ENCODE results near the gene MSI2. TPM values are rescaled to one million over a fixed set of nuclear protein-coding genes. Genes with fewer than 3 reads are reported as not detected.

MSI2 gene
- polyA plus RNA-seq, 1 of the 3 experiments (the other 2 are of a cell fraction), result 24.1 TPM

DNA sequence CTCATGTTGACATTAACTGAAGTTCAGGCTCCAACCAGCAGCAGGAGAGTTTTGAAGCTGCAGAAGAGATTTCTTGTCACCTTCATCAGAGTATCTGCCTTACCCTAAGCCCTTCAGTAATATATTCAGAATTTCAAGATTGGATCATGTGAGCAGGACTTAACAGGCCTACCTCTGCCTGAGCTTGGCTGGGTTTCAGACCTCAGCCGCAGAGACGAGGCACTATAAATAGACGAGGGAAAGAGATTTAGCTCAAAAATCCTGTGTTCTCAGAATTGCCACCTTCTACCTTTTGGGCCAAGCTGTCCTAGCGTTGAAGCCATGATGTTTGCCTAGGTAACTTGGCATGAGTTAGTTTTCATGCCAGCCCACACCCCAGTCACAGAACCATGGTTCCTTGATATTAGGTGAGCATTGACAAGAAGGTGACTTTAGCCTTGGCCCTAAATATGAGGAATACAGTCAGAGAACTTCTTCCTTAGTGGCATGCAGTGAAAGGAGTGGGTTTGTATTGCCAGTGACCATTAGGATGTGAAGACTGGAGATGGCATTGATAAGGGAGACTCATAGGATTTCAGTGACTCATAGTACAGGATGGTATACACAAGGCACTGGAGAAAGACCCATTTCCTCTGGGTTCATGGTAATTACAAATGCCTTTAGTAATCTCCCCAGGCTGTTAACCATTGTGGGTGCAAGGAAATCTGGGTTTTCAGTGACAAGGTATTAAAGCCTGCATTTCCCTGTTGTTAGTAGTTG, 224.3 kb downstream of the MSI2 start (continued):
- TF ChIP-seq, protein P1, sequence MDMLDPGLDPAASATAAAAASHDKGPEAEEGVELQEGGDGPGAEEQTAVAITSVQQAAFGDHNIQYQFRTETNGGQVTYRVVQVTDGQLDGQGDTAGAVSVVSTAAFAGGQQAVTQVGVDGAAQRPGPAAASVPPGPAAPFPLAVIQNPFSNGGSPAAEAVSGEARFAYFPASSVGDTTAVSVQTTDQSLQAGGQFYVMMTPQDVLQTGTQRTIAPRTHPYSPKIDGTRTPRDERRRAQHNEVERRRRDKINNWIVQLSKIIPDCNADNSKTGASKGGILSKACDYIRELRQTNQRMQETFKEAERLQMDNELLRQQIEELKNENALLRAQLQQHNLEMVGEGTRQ (IDR thresholded peaks at IDR 0.05; ENCODE audit: borderline replicate concordance, low read depth, low read length), result no peak
- TF ChIP-seq EP300 (IDR thresholded peaks at IDR 0.05; ENCODE audit: borderline replicate concordance in 1 of 2, low read depth in 1 of 2, low read length in 1 of 2) (peak; percentile 44 to 96; a peak in 3 of 4 replicates), RCOR1 (IDR thresholded peaks at IDR 0.05; ENCODE audit: low read length) (no peak), SIN3A (IDR thresholded peaks at IDR 0.05; ENCODE audit: borderline replicate concordance, low read depth, low read length) (0 out of 2 replicates have a peak, but pooled peaks have one; percentile 56), RAD21 (IDR thresholded peaks at IDR 0.05; ENCODE audit: low read length) (no peak), NRF1 (IDR thresholded peaks at IDR 0.05; ENCODE audit: low read depth, low read length) (no peak), YY1 (IDR thresholded peaks at IDR 0.05; ENCODE audit: low read depth) (no peak; the same call in 1 of the 2 replicates), SMC3 (IDR thresholded peaks at IDR 0.05; ENCODE audit: low read depth, low read length) (no peak), FOSL2 (IDR thresholded peaks at IDR 0.05; ENCODE audit: borderline replicate concordance, low read depth) (peak; percentile 98), MEF2A (IDR thresholded peaks at IDR 0.05; ENCODE audit: borderline replicate concordance, low read depth) (peak; percentile 61; the same call in 1 of the 2 replicates), FOXM1 (IDR thresholded peaks at IDR 0.05; ENCODE audit: low read depth) (peak; percentile 73; the same call in 1 of the 2 replicates), GATA2 (CRISPR knock-in tag; IDR thresholded peaks at IDR 0.05) (peak; percentile 82), FOXJ3 (CRISPR knock-in tag; IDR thresholded peaks at IDR 0.05) (no peak), RFX5 (IDR thresholded peaks at IDR 0.05; ENCODE audit: low read length) (no peak), ELF1 (IDR thresholded peaks at IDR 0.05) (peak; percentile 43; the same call in 1 of the 2 replicates), EZH2phosphoT487 (IDR thresholded peaks at IDR 0.05; ENCODE audit: borderline replicate concordance, low read depth) (no peak)
- TF ChIP-seq, protein P2, sequence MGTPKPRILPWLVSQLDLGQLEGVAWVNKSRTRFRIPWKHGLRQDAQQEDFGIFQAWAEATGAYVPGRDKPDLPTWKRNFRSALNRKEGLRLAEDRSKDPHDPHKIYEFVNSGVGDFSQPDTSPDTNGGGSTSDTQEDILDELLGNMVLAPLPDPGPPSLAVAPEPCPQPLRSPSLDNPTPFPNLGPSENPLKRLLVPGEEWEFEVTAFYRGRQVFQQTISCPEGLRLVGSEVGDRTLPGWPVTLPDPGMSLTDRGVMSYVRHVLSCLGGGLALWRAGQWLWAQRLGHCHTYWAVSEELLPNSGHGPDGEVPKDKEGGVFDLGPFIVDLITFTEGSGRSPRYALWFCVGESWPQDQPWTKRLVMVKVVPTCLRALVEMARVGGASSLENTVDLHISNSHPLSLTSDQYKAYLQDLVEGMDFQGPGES (IDR thresholded peaks at IDR 0.05; ENCODE audit: low read depth, low read length), result no peak
- TF ChIP-seq, protein P3, sequence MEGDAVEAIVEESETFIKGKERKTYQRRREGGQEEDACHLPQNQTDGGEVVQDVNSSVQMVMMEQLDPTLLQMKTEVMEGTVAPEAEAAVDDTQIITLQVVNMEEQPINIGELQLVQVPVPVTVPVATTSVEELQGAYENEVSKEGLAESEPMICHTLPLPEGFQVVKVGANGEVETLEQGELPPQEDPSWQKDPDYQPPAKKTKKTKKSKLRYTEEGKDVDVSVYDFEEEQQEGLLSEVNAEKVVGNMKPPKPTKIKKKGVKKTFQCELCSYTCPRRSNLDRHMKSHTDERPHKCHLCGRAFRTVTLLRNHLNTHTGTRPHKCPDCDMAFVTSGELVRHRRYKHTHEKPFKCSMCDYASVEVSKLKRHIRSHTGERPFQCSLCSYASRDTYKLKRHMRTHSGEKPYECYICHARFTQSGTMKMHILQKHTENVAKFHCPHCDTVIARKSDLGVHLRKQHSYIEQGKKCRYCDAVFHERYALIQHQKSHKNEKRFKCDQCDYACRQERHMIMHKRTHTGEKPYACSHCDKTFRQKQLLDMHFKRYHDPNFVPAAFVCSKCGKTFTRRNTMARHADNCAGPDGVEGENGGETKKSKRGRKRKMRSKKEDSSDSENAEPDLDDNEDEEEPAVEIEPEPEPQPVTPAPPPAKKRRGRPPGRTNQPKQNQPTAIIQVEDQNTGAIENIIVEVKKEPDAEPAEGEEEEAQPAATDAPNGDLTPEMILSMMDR (IDR thresholded peaks at IDR 0.05), result no peak
- TF ChIP-seq, protein P4, sequence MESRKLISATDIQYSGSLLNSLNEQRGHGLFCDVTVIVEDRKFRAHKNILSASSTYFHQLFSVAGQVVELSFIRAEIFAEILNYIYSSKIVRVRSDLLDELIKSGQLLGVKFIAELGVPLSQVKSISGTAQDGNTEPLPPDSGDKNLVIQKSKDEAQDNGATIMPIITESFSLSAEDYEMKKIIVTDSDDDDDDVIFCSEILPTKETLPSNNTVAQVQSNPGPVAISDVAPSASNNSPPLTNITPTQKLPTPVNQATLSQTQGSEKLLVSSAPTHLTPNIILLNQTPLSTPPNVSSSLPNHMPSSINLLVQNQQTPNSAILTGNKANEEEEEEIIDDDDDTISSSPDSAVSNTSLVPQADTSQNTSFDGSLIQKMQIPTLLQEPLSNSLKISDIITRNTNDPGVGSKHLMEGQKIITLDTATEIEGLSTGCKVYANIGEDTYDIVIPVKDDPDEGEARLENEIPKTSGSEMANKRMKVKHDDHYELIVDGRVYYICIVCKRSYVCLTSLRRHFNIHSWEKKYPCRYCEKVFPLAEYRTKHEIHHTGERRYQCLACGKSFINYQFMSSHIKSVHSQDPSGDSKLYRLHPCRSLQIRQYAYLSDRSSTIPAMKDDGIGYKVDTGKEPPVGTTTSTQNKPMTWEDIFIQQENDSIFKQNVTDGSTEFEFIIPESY (IDR thresholded peaks at IDR 0.05; ENCODE audit: borderline replicate concordance, low read depth), result peak; percentile 61; the same call in 1 of the 2 replicates
- TF ChIP-seq, protein P5, sequence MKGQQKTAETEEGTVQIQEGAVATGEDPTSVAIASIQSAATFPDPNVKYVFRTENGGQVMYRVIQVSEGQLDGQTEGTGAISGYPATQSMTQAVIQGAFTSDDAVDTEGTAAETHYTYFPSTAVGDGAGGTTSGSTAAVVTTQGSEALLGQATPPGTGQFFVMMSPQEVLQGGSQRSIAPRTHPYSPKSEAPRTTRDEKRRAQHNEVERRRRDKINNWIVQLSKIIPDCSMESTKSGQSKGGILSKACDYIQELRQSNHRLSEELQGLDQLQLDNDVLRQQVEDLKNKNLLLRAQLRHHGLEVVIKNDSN (IDR thresholded peaks at IDR 0.05; ENCODE audit: borderline replicate concordance, low read depth), result no peak; the same call in 1 of the 2 replicates
- TF ChIP-seq, protein P6, sequence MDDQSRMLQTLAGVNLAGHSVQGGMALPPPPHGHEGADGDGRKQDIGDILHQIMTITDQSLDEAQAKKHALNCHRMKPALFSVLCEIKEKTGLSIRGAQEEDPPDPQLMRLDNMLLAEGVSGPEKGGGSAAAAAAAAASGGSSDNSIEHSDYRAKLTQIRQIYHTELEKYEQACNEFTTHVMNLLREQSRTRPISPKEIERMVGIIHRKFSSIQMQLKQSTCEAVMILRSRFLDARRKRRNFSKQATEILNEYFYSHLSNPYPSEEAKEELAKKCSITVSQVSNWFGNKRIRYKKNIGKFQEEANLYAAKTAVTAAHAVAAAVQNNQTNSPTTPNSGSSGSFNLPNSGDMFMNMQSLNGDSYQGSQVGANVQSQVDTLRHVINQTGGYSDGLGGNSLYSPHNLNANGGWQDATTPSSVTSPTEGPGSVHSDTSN (IDR thresholded peaks at IDR 0.05), result peak; percentile 95
